ENCODE data around the gene SEMA5B.

DNA sequence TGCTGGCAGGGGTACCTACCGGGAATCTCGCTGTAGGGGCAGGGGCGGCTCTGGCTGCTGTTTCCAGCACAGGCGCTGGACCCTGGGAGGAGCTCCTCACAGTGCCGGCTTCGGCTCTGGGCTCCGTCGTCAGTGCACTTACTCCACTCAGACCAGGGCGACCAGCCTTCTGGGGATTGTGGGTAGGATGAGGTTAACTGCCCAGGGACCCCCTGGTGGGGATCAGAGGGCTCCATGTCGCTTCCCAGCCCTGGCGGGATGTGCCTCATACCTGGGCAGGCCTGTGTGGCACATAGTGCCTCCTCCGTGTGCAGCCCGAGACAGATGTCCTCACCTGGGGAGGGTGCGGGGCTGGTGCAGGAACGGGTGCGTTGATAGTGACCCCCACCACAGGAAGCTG is 115.7 kb downstream of the SEMA5B start:
- TF ChIP-seq, protein P1, sequence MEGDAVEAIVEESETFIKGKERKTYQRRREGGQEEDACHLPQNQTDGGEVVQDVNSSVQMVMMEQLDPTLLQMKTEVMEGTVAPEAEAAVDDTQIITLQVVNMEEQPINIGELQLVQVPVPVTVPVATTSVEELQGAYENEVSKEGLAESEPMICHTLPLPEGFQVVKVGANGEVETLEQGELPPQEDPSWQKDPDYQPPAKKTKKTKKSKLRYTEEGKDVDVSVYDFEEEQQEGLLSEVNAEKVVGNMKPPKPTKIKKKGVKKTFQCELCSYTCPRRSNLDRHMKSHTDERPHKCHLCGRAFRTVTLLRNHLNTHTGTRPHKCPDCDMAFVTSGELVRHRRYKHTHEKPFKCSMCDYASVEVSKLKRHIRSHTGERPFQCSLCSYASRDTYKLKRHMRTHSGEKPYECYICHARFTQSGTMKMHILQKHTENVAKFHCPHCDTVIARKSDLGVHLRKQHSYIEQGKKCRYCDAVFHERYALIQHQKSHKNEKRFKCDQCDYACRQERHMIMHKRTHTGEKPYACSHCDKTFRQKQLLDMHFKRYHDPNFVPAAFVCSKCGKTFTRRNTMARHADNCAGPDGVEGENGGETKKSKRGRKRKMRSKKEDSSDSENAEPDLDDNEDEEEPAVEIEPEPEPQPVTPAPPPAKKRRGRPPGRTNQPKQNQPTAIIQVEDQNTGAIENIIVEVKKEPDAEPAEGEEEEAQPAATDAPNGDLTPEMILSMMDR (IDR thresholded peaks at IDR 0.05; ENCODE audit: insufficient read depth, low read length, poor library complexity, severe bottlenecking) = no peak
- no peak for TF ChIP-seq EZH2phosphoT487 (conservative IDR thresholded peaks at IDR 0.05; ENCODE audit: low read length)
